Panc1 (cell line): ENCODE results near the gene SLC44A4. TPM values are rescaled to one million over a fixed set of nuclear protein-coding genes. Genes with fewer than 3 reads are reported as not detected.

Experiments used
- ATAC-seq: fragments of 200-7000 bp; cut with Tn5 transposase; 2 replicates; pipeline ENCODE4 v1.9.1; 2020; ENCODE audit warnings: mild to moderate bottlenecking, moderate library complexity
- BruUV-seq: library from RNA; stranded (reverse); fragments of 400-500 nt; replicated peaks from 2 replicates; lab custom pipeline; 2021; lab: Mats Ljungman, UMichigan
- CTCF ChIA-PET: fragments of 300-600 bp; sonication (Branson Sonifier 250); formaldehyde crosslinking; loops from one replicate; lab custom pipeline; 2022; ENCODE audit warnings: antibody characterized with exemption; lab: Charles Lee
- POLR2A ChIA-PET: fragments of 300-600 bp; sonication (Branson Sonifier 250); formaldehyde crosslinking; loops from one replicate; lab custom pipeline; 2022; ENCODE audit warnings: antibody characterized with exemption; lab: Charles Lee
- DNase-seq: peaks from one replicate; pipeline ENCODE4 v3.0.0-alpha.2; 2010; ENCODE audit warnings: low read depth, low spot score
- H3K27ac ChIP-seq: 2 replicates; pipeline ENCODE4 v1.5.1; 2011; ENCODE audit warnings: mild to moderate bottlenecking, low read length, inconsistent platforms
- H3K27me3 ChIP-seq: fragments of 200-500 bp; sonication (Bioruptor generic); 2 replicates; pipeline ENCODE4 v1.6.0; 2014; ENCODE audit warnings: low read length, inconsistent platforms; ENCODE audit not compliant: control insufficient read depth, insufficient read depth
- H3K36me3 ChIP-seq: fragments of 200-500 bp; sonication (Bioruptor generic); 2 replicates; pipeline ENCODE4 v1.5.1; 2014; ENCODE audit warnings: inconsistent platforms, mild to moderate bottlenecking, low read length, moderate library complexity; ENCODE audit not compliant: control insufficient read depth, insufficient read depth
- H3K4me1 ChIP-seq: 2 replicates; pipeline ENCODE4 v1.5.1; 2011; ENCODE audit warnings: inconsistent platforms, mild to moderate bottlenecking, low read length, moderate library complexity; ENCODE audit not compliant: control insufficient read depth, insufficient read depth
- H3K4me3 ChIP-seq, 2 experiments: 2 replicates each; pipeline ENCODE4 v1.5.1; 2011 to 2012; ENCODE audit warnings: low read depth in 2 of 2, low read length in 2 of 2, mild to moderate bottlenecking in 2 of 2, inconsistent platforms in 1 of 2, moderate library complexity in 1 of 2
- H3K9me3 ChIP-seq: fragments of 200-500 bp; sonication (Bioruptor generic); 2 replicates; pipeline ENCODE4 v1.5.1; 2014; ENCODE audit warnings: low read depth, mild to moderate bottlenecking, inconsistent platforms, low read length, moderate library complexity; ENCODE audit not compliant: control insufficient read depth, insufficient read depth
- CTCF ChIP-seq: fragments of 450-650 bp; IDR thresholded peaks from 2 replicates; pipeline ENCODE4 v1.5.1; 2017; ENCODE audit warnings: mild to moderate bottlenecking
- POLR2AphosphoS5 ChIP-seq: IDR thresholded peaks from 2 replicates; pipeline ENCODE4 v1.6.1; 2012; ENCODE audit warnings: mild to moderate bottlenecking, low read depth, low read length, moderate library complexity
- SIN3A ChIP-seq: IDR thresholded peaks from 2 replicates; pipeline ENCODE4 v1.6.1; 2012; ENCODE audit warnings: low read depth, mild to moderate bottlenecking, low read length, moderate library complexity, borderline replicate concordance; ENCODE audit not compliant: insufficient read depth
- TCF7L2 ChIP-seq: IDR thresholded peaks from 2 replicates; pipeline ENCODE4 v1.6.1; 2011; ENCODE audit warnings: mild to moderate bottlenecking, low read depth, low read length, inconsistent platforms
- in situ Hi-C: cut with HindIII; loops from 2 replicates; pipeline ENCODE4 v1.10.0; 2016; ENCODE audit warnings: low sequenced_read_pairs, low pct_unique_long_range_greater_than_20kb
- intact Hi-C: fragments of 100-400 bp; cut with micrococcal nuclease; formaldehyde crosslinking; loops from one replicate; pipeline ENCODE4 v1.10.0; 2022; ENCODE audit not compliant: unreplicated experiment
- total RNA-seq: library from RNA; stranded (reverse); gene quantifications from one replicate; pipeline ENCODE4 v1.2.1, GENCODE V29; 2021; ENCODE audit not compliant: unreplicated experiment
- TF ChIP-seq, protein P1 (sequence below), 2 experiments: IDR thresholded peaks; 2 replicates each; pipeline ENCODE4 v1.6.1; 2011 to 2012; ENCODE audit warnings: low read depth in 2 of 2, control low read depth in 1 of 2, low read length in 1 of 2, mild to moderate bottlenecking in 1 of 2, moderate library complexity in 1 of 2; ENCODE audit not compliant: insufficient read depth in 1 of 2

Gene SLC44A4
- total RNA-seq, 1 experiment from 2014 or later = 2.7 TPM

DNA sequence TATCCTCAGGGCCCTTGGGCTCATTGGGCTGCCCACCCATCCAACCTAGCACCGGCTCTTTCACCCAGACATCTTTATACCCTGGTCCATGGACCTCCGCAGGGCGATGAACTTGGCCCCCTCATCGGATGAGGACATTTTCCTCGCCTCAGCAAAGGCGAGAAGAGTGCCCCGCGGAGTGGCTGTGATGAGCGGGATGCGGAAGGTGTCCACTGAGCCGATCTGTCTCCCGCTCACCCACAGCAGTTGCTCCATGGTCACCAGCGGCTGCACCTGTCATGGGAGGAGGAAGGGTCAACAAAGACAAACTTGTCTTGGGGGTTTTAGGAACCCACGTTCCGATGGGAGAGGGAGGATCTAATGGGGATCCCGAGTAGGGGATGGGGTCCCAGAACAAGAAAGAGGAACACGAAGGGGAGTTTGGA is 16.9 kb downstream of the SLC44A4 start:
- H3K27ac ChIP-seq = peak overlapping the region; percentile 82
- no peaks in the 10 kb centered on the region for H3K9me3 ChIP-seq
- POLR2A ChIA-PET = no interaction called here
- in situ Hi-C loops (no loop called here), intact Hi-C loops (no loop called here)
- TF ChIP-seq TCF7L2 = no peak
- no peak for TF ChIP-seq SIN3A
- no peak for TF ChIP-seq CTCF
- TF ChIP-seq, protein P1, sequence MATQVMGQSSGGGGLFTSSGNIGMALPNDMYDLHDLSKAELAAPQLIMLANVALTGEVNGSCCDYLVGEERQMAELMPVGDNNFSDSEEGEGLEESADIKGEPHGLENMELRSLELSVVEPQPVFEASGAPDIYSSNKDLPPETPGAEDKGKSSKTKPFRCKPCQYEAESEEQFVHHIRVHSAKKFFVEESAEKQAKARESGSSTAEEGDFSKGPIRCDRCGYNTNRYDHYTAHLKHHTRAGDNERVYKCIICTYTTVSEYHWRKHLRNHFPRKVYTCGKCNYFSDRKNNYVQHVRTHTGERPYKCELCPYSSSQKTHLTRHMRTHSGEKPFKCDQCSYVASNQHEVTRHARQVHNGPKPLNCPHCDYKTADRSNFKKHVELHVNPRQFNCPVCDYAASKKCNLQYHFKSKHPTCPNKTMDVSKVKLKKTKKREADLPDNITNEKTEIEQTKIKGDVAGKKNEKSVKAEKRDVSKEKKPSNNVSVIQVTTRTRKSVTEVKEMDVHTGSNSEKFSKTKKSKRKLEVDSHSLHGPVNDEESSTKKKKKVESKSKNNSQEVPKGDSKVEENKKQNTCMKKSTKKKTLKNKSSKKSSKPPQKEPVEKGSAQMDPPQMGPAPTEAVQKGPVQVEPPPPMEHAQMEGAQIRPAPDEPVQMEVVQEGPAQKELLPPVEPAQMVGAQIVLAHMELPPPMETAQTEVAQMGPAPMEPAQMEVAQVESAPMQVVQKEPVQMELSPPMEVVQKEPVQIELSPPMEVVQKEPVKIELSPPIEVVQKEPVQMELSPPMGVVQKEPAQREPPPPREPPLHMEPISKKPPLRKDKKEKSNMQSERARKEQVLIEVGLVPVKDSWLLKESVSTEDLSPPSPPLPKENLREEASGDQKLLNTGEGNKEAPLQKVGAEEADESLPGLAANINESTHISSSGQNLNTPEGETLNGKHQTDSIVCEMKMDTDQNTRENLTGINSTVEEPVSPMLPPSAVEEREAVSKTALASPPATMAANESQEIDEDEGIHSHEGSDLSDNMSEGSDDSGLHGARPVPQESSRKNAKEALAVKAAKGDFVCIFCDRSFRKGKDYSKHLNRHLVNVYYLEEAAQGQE (IDR thresholded peaks at IDR 0.05; ENCODE audit: insufficient read depth in 1 of 2, low read depth in 2 of 2, low read length in 1 of 2) = no peak
- TF ChIP-seq POLR2AphosphoS5 = no peak
- no TSS peak for BruUV-seq
- peak overlapping the region; percentile 62 to 65 for H3K4me3 ChIP-seq
- no peak for DNase-seq
- H3K36me3 ChIP-seq = no peaks in the 10 kb centered on the region; the same call in 1 of the 2 replicates
- peaks cover 26% of the 10 kb centered on the region for H3K4me1 ChIP-seq
- CTCF ChIA-PET = no interaction called here
- no peaks in the 10 kb centered on the region for H3K27me3 ChIP-seq
- ATAC-seq = no peak

- intact Hi-C loops (no loop called here), in situ Hi-C loops (no loop called here)
- ChIA-PET CTCF (no interaction called here), POLR2A (no interaction called here)
- Histone ChIP-seq H3K4me1 (peaks cover 25% of the 10 kb centered on the region), H3K9me3 (no peaks in the 10 kb centered on the region), H3K36me3 (no peaks in the 10 kb centered on the region; the same call in 1 of the 2 replicates), H3K27me3 (no peaks in the 10 kb centered on the region), H3K4me3 (peak overlapping the region in 1 of 2 experiments; percentile 62; a peak in 1 of 4 replicates), H3K27ac (0 out of 2 replicates have a peak overlapping the region, but pooled peaks have one; percentile 19)
- TF ChIP-seq TCF7L2 (no peak), POLR2AphosphoS5 (no peak), CTCF (no peak), SIN3A (no peak)
- TF ChIP-seq, protein P1 (IDR thresholded peaks at IDR 0.05; ENCODE audit: insufficient read depth in 1 of 2, low read depth in 2 of 2, low read length in 1 of 2) = no peak
- no peak for DNase-seq
- BruUV-seq = no TSS peak
- no peak for ATAC-seq
These were observed 17.6 kb downstream of the SLC44A4 start for GRCh38 chr6:31861150-31861549.
